Measurements from ENCODE around the gene NCAPD2.

GRCh38 chr12:6570264-6570887, 76.5 kb downstream of the NCAPD2 start:
- TF ChIP-seq CTCF (IDR thresholded peaks at IDR 0.05) (peak in 2 of 5 experiments; percentile 15 to 39), POLR2A (IDR thresholded peaks at IDR 0.05) (no peak)
